Measurements from ENCODE around the gene ST8SIA4.

Gene ST8SIA4

GRCh38 chr5:100855937-100856430, 47.1 kb downstream of the ST8SIA4 start:
- TF ChIP-seq ZFP30 (CRISPR knock-in tag; IDR thresholded peaks at IDR 0.05) = no peak
- no peak for TF ChIP-seq CSDC2 (CRISPR knock-in tag; IDR thresholded peaks at IDR 0.05)
- TF ChIP-seq PATZ1 (CRISPR knock-in tag; IDR thresholded peaks at IDR 0.05; ENCODE audit: borderline replicate concordance) = no peak
- no peak for TF ChIP-seq TSHZ2 (CRISPR knock-in tag; IDR thresholded peaks at IDR 0.05)
- no peak for ATAC-seq

- TF ChIP-seq CSDC2 (CRISPR knock-in tag; IDR thresholded peaks at IDR 0.05) (no peak), BACH2 (CRISPR knock-in tag; IDR thresholded peaks at IDR 0.05; ENCODE audit: borderline replicate concordance) (no peak), ISL1 (CRISPR knock-in tag; IDR thresholded peaks at IDR 0.05) (no peak), SNAI2 (CRISPR knock-in tag; IDR thresholded peaks at IDR 0.05) (no peak), TSHZ2 (CRISPR knock-in tag; IDR thresholded peaks at IDR 0.05) (no peak), PPARA (CRISPR knock-in tag; IDR thresholded peaks at IDR 0.05; ENCODE audit: borderline replicate concordance) (no peak), TCF4 (CRISPR knock-in tag; IDR thresholded peaks at IDR 0.05; ENCODE audit: borderline replicate concordance) (no peak), ZNF70 (CRISPR knock-in tag; IDR thresholded peaks at IDR 0.05) (no peak), ZC3H10 (CRISPR knock-in tag; IDR thresholded peaks at IDR 0.05) (no peak), ZFP3 (CRISPR knock-in tag; IDR thresholded peaks at IDR 0.05) (no peak), CREB5 (CRISPR knock-in tag; IDR thresholded peaks at IDR 0.05; ENCODE audit: low read depth) (no peak), PATZ1 (CRISPR knock-in tag; IDR thresholded peaks at IDR 0.05; ENCODE audit: borderline replicate concordance) (no peak), ZFP30 (CRISPR knock-in tag; IDR thresholded peaks at IDR 0.05) (no peak)
- no peak for ATAC-seq
Measured at GRCh38 chr5:100855295-100855694, 47.8 kb downstream of the ST8SIA4 start.

- no peak for TF ChIP-seq RARB (CRISPR knock-in tag; IDR thresholded peaks at IDR 0.05)
- TF ChIP-seq GLIS3 (CRISPR knock-in tag; IDR thresholded peaks at IDR 0.05) = no peak
- TF ChIP-seq SNAI2 (CRISPR knock-in tag; IDR thresholded peaks at IDR 0.05) = no peak
- no peak for TF ChIP-seq CREB5 (CRISPR knock-in tag; IDR thresholded peaks at IDR 0.05; ENCODE audit: low read depth)
- ATAC-seq = no peak
Measured at GRCh38 chr5:100854591-100854990, 48.5 kb downstream of the ST8SIA4 start.

All from SK-N-SH treated with all-trans-retinoic acid at 6 μM for 48 hours (cell line).